GM23338 (cell line): ENCODE data around the gene PHC2. TPM values are rescaled to one million over a fixed set of nuclear protein-coding genes. Genes with fewer than 3 reads are reported as not detected.

ENCODE experiments used
- ATAC-seq: fragments of 200-7000 bp; cut with Tn5 transposase; 3 replicates; pipeline ENCODE4 v1.9.1; 2020
- DNase-seq: peaks from one replicate; pipeline ENCODE4 v3.0.0-alpha.2; 2015; ENCODE audit warnings: low spot score
- H2AFZ ChIP-seq: fragments of 200-600 bp; sonication (generic); 2 replicates; pipeline ENCODE4 v1.8.0; 2016; ENCODE audit warnings: antibody characterized with exemption, mild to moderate bottlenecking, moderate library complexity
- H3F3A ChIP-seq: fragments of 200-600 bp; sonication (generic); replicated peaks from 2 replicates; pipeline ENCODE4 v1.8.0; 2017; ENCODE audit warnings: antibody characterized with exemption, mixed run types, low read depth
- H3K27ac ChIP-seq: fragments of 200-600 bp; sonication (generic); 2 replicates; pipeline ENCODE4 v1.6.1; 2016; ENCODE audit warnings: low read depth
- H3K27me3 ChIP-seq: fragments of 200-600 bp; sonication (generic); 2 replicates; pipeline ENCODE4 v1.8.0; 2016; ENCODE audit warnings: mild to moderate bottlenecking, mixed run types, moderate library complexity; ENCODE audit not compliant: insufficient read depth
- H3K36me3 ChIP-seq: fragments of 200-600 bp; sonication (generic); 2 replicates; pipeline ENCODE4 v1.8.0; 2016; ENCODE audit warnings: mild to moderate bottlenecking; ENCODE audit not compliant: insufficient read depth
- H3K4me1 ChIP-seq: fragments of 200-600 bp; sonication (generic); 2 replicates; pipeline ENCODE4 v1.8.0; 2016; ENCODE audit warnings: mild to moderate bottlenecking, moderate library complexity; ENCODE audit not compliant: insufficient read depth
- H3K4me2 ChIP-seq: fragments of 200-600 bp; sonication (generic); 2 replicates; pipeline ENCODE4 v1.7.1; 2017; ENCODE audit warnings: mixed run types
- H3K4me3 ChIP-seq: fragments of 200-600 bp; sonication (generic); 2 replicates; pipeline ENCODE4 v1.6.1; 2016; ENCODE audit warnings: mixed run types
- H3K79me2 ChIP-seq: fragments of 200-600 bp; sonication (generic); replicated peaks from 2 replicates; pipeline ENCODE4 v1.8.0; 2017; ENCODE audit warnings: mild to moderate bottlenecking; ENCODE audit not compliant: insufficient read depth
- H3K9me2 ChIP-seq: fragments of 200-600 bp; sonication (generic); 2 replicates; pipeline ENCODE4 v1.8.0; 2017; ENCODE audit not compliant: insufficient read depth
- H4K20me1 ChIP-seq: fragments of 200-600 bp; sonication (generic); replicated peaks from 2 replicates; pipeline ENCODE4 v1.8.0; 2017; ENCODE audit warnings: mild to moderate bottlenecking; ENCODE audit not compliant: insufficient read depth
- H3K27ac Mint-ChIP-seq: 2 replicates; pipeline ENCODE4 v1.8.0; 2020; ENCODE audit warnings: inconsistent platforms, mild to moderate bottlenecking, moderate library complexity, mixed read lengths
- H3K27me3 Mint-ChIP-seq: 3 replicates; pipeline ENCODE4 v1.8.0; 2022; ENCODE audit warnings: low read depth, mild to moderate bottlenecking, moderate library complexity, mixed read lengths, inconsistent platforms; ENCODE audit not compliant: insufficient read depth, poor library complexity
- H3K36me3 Mint-ChIP-seq: 3 replicates; pipeline ENCODE4 v1.8.0; 2021; ENCODE audit warnings: low read depth, mild to moderate bottlenecking, inconsistent platforms, moderate library complexity, mixed read lengths
- H3K4me1 Mint-ChIP-seq: 3 replicates; pipeline ENCODE4 v1.8.0; 2020; ENCODE audit warnings: mild to moderate bottlenecking, inconsistent platforms, mixed read lengths
- H3K4me3 Mint-ChIP-seq: 3 replicates; pipeline ENCODE4 v1.8.0; 2021; ENCODE audit warnings: moderate library complexity, mild to moderate bottlenecking, inconsistent platforms, mixed read lengths
- H3K9me3 Mint-ChIP-seq: 3 replicates; pipeline ENCODE4 v1.8.0; 2020; ENCODE audit warnings: moderate library complexity, mild to moderate bottlenecking, inconsistent platforms, mixed read lengths
- CREB1 ChIP-seq: fragments of 250-450 bp; sonication (Bioruptor Pico); IDR thresholded peaks from 2 replicates; pipeline ENCODE4 v1.5.0; 2020; ENCODE audit warnings: low read depth, mild to moderate bottlenecking, moderate library complexity
- CTCF ChIP-seq, 2 experiments: fragments of 200-600 bp in 1 of 2; sonication (generic) in 1 of 2; conservative IDR thresholded peaks; 2 replicates each; pipeline versions ENCODE4 v1.5.1 to v1.6.1; 2016 to 2017; ENCODE audit warnings: antibody characterized with exemption in 2 of 2, low read depth in 2 of 2, mild to moderate bottlenecking in 2 of 2, moderate library complexity in 1 of 2
- EZH2phosphoT487 ChIP-seq: fragments of 200-600 bp; sonication (generic); IDR thresholded peaks from one replicate; pipeline ENCODE4 v1.8.1; 2018; ENCODE audit warnings: antibody characterized with exemption; ENCODE audit not compliant: unreplicated experiment
- JUNB ChIP-seq: IDR thresholded peaks from one replicate; pipeline ENCODE4 v1.6.1; 2016; ENCODE audit warnings: antibody characterized with exemption; ENCODE audit not compliant: unreplicated experiment
- ZNF331 ChIP-seq: fragments of 250-450 bp; sonication (Bioruptor Pico); IDR thresholded peaks from 2 replicates; pipeline ENCODE4 v1.5.0; 2020; ENCODE audit warnings: low read depth, mild to moderate bottlenecking, moderate library complexity
- polyA plus RNA-seq: library from polyadenylated mRNA; unstranded; fragments of >200 nt; fragmentation: Nextera tagmentation; extraction: Ambion mirVana; gene quantifications from 2 replicates; pipeline ENCODE4 v1.2.1, GENCODE V29; 2016
- total RNA-seq: library from RNA; depleted of rRNA; stranded (reverse); fragments of >200 nt; shearing (Covaris generic); gene quantifications from 2 replicates; pipeline ENCODE4 v1.2.3, GENCODE V29; 2014

Gene PHC2
- total and polyA plus RNA-seq, 2 experiments from 2014 or later, result 1.7 to 7.3 TPM

- no peak for ATAC-seq
- H3K27me3 ChIP-seq, result no peaks in the 10 kb centered on the region; the same call in 1 of the 2 replicates
These were observed 131.3 kb downstream of the PHC2 start for GRCh38 chr1:33299461-33300155.

GRCh38 chr1:33298623-33299277 lies 132.1 kb downstream of the PHC2 start:
- Mint-ChIP-seq H3K27ac (no peak overlapping the region), H3K36me3 (peaks cover 56% of the 10 kb centered on the region), H3K4me3 (no peak overlapping the region), H3K9me3 (peaks cover 3% of the 10 kb centered on the region; the same call in 1 of the 3 replicates), H3K4me1 (peaks cover 15% of the 10 kb centered on the region), H3K27me3 (peaks cover 8% of the 10 kb centered on the region)
- no peaks in the 10 kb centered on the region for H3K79me2 ChIP-seq
- H3K36me3 ChIP-seq, result no peaks in the 10 kb centered on the region; the same call in 1 of the 2 replicates
- no peaks in the 10 kb centered on the region; the same call in 1 of the 2 replicates for H3K27me3 ChIP-seq
- DNase-seq, result peak; percentile 88
- TF ChIP-seq CTCF (conservative IDR thresholded peaks at IDR 0.05; ENCODE audit: low read depth in 2 of 2) (peak; percentile 57 to 82), ZNF331 (CRISPR knock-in tag) (no peak)
- no peak overlapping the region for H3K4me3 ChIP-seq
- H3K9me2 ChIP-seq, result peaks cover 2% of the 10 kb centered on the region; the same call in 1 of the 2 replicates
- no peak overlapping the region for H2AFZ ChIP-seq
- H3K4me2 ChIP-seq, result no peak overlapping the region
- peaks cover 9% of the 10 kb centered on the region; the same call in 1 of the 2 replicates for H3K4me1 ChIP-seq
- no peak overlapping the region for H3K27ac ChIP-seq
- peak; percentile 77 for ATAC-seq
- no peaks in the 10 kb centered on the region for H4K20me1 ChIP-seq
- H3F3A ChIP-seq, result no peaks in the 10 kb centered on the region

More at GRCh38 chr1:33299461-33300155, 131.3 kb downstream of the PHC2 start:
- peaks cover 9% of the 10 kb centered on the region; the same call in 1 of the 2 replicates for H3K4me1 ChIP-seq
- no peak overlapping the region for H2AFZ ChIP-seq
- H3K27ac Mint-ChIP-seq, result no peak overlapping the region
- no peaks in the 10 kb centered on the region; the same call in 1 of the 2 replicates for H3K36me3 ChIP-seq
- peaks cover 2% of the 10 kb centered on the region; the same call in 1 of the 2 replicates for H3K9me2 ChIP-seq
- H3K9me3 Mint-ChIP-seq, result peaks cover 3% of the 10 kb centered on the region; the same call in 1 of the 3 replicates
- DNase-seq, result no peak
- H3K4me3 ChIP-seq, result no peak overlapping the region
- H3K4me2 ChIP-seq, result no peak overlapping the region
- TF ChIP-seq ZNF331 (CRISPR knock-in tag), result no peak
- H3K4me3 Mint-ChIP-seq, result no peak overlapping the region
- peaks cover 7% of the 10 kb centered on the region for H3K27me3 Mint-ChIP-seq
- no peak overlapping the region for H3K27ac ChIP-seq
- peaks cover 48% of the 10 kb centered on the region for H3K36me3 Mint-ChIP-seq
- peaks cover 12% of the 10 kb centered on the region for H3K4me1 Mint-ChIP-seq
- no peaks in the 10 kb centered on the region for H4K20me1 ChIP-seq
- H3F3A ChIP-seq, result no peaks in the 10 kb centered on the region
- no peaks in the 10 kb centered on the region for H3K79me2 ChIP-seq

- no peaks in the 10 kb centered on the region for H3K79me2 ChIP-seq
- no peaks in the 10 kb centered on the region; the same call in 1 of the 2 replicates for H3K36me3 ChIP-seq
- ATAC-seq, result no peak
- no peaks in the 10 kb centered on the region for H3F3A ChIP-seq
- no peak overlapping the region for H3K4me3 Mint-ChIP-seq
- DNase-seq, result no peak
- H3K27me3 ChIP-seq, result no peaks in the 10 kb centered on the region; the same call in 1 of the 2 replicates
- H3K27me3 Mint-ChIP-seq, result peaks cover 6% of the 10 kb centered on the region
- H3K4me3 ChIP-seq, result no peak overlapping the region
- H3K4me2 ChIP-seq, result no peak overlapping the region
- peaks cover 15% of the 10 kb centered on the region for H3K4me1 Mint-ChIP-seq
- no peak overlapping the region for H3K27ac Mint-ChIP-seq
- no peak overlapping the region for H2AFZ ChIP-seq
- peaks cover 2% of the 10 kb centered on the region; the same call in 1 of the 2 replicates for H3K9me2 ChIP-seq
- H3K9me3 Mint-ChIP-seq, result peaks cover 3% of the 10 kb centered on the region; the same call in 1 of the 3 replicates
- no peaks in the 10 kb centered on the region; the same call in 1 of the 2 replicates for H4K20me1 ChIP-seq
- no peak overlapping the region for H3K27ac ChIP-seq
- H3K36me3 Mint-ChIP-seq, result peaks cover 57% of the 10 kb centered on the region
- peaks cover 9% of the 10 kb centered on the region; the same call in 1 of the 2 replicates for H3K4me1 ChIP-seq
- TF ChIP-seq EZH2phosphoT487, result no peak
- TF ChIP-seq CREB1 (CRISPR knock-in tag), result no peak
- TF ChIP-seq CTCF (conservative IDR thresholded peaks at IDR 0.05; ENCODE audit: low read depth in 2 of 2), result no peak
- no peak for TF ChIP-seq JUNB
These were observed 132.8 kb downstream of the PHC2 start for GRCh38 chr1:33297911-33298622.
